ENCODE data around the gene MORN1. TPM values are rescaled to one million over a fixed set of nuclear protein-coding genes. Genes with fewer than 3 reads are reported as not detected.

MORN1 gene
- polyA plus RNA-seq, 1 donor = 10.3 TPM

- no peaks in the 10 kb centered on the region for H3K9me3 ChIP-seq (ENCODE audit: control insufficient read depth, low read depth, low read length)
- H3K27me3 ChIP-seq (ENCODE audit: control insufficient read depth, insufficient read depth, low read length) = no peaks in the 10 kb centered on the region
- no peak overlapping the region for H3K4me3 ChIP-seq (ENCODE audit: low read length)
- no peak for DNase-seq
- no peak overlapping the region for H3K27ac ChIP-seq (ENCODE audit: low read length)
- no peaks in the 10 kb centered on the region for H3K4me1 ChIP-seq (ENCODE audit: control insufficient read depth, insufficient read depth, low read length)
- WGBS (ENCODE audit: insufficient coverage, low lambda C conversion rate) = no CpG with 5 or more reads among the region's 31 CpGs
- H3K36me3 ChIP-seq (ENCODE audit: control insufficient read depth, insufficient read depth, low read length) = no peaks in the 10 kb centered on the region
Measured at GRCh38 chr1:2350911-2351655, 40.3 kb downstream of the MORN1 start.

- Histone ChIP-seq H3K9me3 (ENCODE audit: control insufficient read depth, low read depth, low read length) (no peaks in the 10 kb centered on the region), H3K4me3 (ENCODE audit: low read length) (no peak overlapping the region), H3K27me3 (ENCODE audit: control insufficient read depth, insufficient read depth, low read length) (no peaks in the 10 kb centered on the region), H3K36me3 (ENCODE audit: control insufficient read depth, insufficient read depth, low read length) (no peaks in the 10 kb centered on the region), H3K4me1 (ENCODE audit: control insufficient read depth, insufficient read depth, low read length) (no peaks in the 10 kb centered on the region), H3K27ac (ENCODE audit: low read length) (no peak overlapping the region)
- DNase-seq = no peak
- no CpG with 5 or more reads among the region's 10 CpGs for WGBS (ENCODE audit: insufficient coverage, low lambda C conversion rate)
Measured at GRCh38 chr1:2350501-2350900, 40.9 kb downstream of the MORN1 start.

GRCh38 chr1:2349806-2350205 is 41.5 kb downstream of the MORN1 start:
- H3K4me1 ChIP-seq (ENCODE audit: control insufficient read depth, insufficient read depth, low read length) = no peaks in the 10 kb centered on the region
- no peaks in the 10 kb centered on the region for H3K9me3 ChIP-seq (ENCODE audit: control insufficient read depth, low read depth, low read length)
- H3K4me3 ChIP-seq (ENCODE audit: low read length) = no peak overlapping the region
- H3K27me3 ChIP-seq (ENCODE audit: control insufficient read depth, insufficient read depth, low read length) = no peaks in the 10 kb centered on the region
- WGBS (ENCODE audit: insufficient coverage, low lambda C conversion rate) = no CpG with 5 or more reads among the region's 9 CpGs
- H3K36me3 ChIP-seq (ENCODE audit: control insufficient read depth, insufficient read depth, low read length) = no peaks in the 10 kb centered on the region
- no peak for DNase-seq
- no peak overlapping the region for H3K27ac ChIP-seq (ENCODE audit: low read length)

- no peak overlapping the region for H3K4me3 ChIP-seq (ENCODE audit: low read length)
- H3K27ac ChIP-seq (ENCODE audit: low read length) = no peak overlapping the region
- H3K4me1 ChIP-seq (ENCODE audit: control insufficient read depth, insufficient read depth, low read length) = no peaks in the 10 kb centered on the region
- no peaks in the 10 kb centered on the region for H3K9me3 ChIP-seq (ENCODE audit: control insufficient read depth, low read depth, low read length)
- H3K36me3 ChIP-seq (ENCODE audit: control insufficient read depth, insufficient read depth, low read length) = no peaks in the 10 kb centered on the region
- WGBS (ENCODE audit: insufficient coverage, low lambda C conversion rate) = no CpG with 5 or more reads among the region's 59 CpGs
- no peaks in the 10 kb centered on the region for H3K27me3 ChIP-seq (ENCODE audit: control insufficient read depth, insufficient read depth, low read length)
- no peak for DNase-seq
Measured at GRCh38 chr1:2348346-2349325, 42.7 kb downstream of the MORN1 start.

GRCh38 chr1:2347896-2348295 is 43.5 kb downstream of the MORN1 start:
- Histone ChIP-seq H3K27ac (ENCODE audit: low read length) (no peak overlapping the region), H3K4me3 (ENCODE audit: low read length) (no peak overlapping the region), H3K27me3 (ENCODE audit: control insufficient read depth, insufficient read depth, low read length) (no peaks in the 10 kb centered on the region), H3K4me1 (ENCODE audit: control insufficient read depth, insufficient read depth, low read length) (no peaks in the 10 kb centered on the region), H3K36me3 (ENCODE audit: control insufficient read depth, insufficient read depth, low read length) (no peaks in the 10 kb centered on the region), H3K9me3 (ENCODE audit: control insufficient read depth, low read depth, low read length) (no peaks in the 10 kb centered on the region)
- WGBS (ENCODE audit: insufficient coverage, low lambda C conversion rate) = no CpG with 5 or more reads among the region's 23 CpGs
- DNase-seq = no peak

- H3K27ac ChIP-seq (ENCODE audit: low read length) = no peak overlapping the region
- H3K9me3 ChIP-seq (ENCODE audit: control insufficient read depth, low read depth, low read length) = no peaks in the 10 kb centered on the region
- WGBS (ENCODE audit: insufficient coverage, low lambda C conversion rate) = no CpG with 5 or more reads among the region's 13 CpGs
- H3K36me3 ChIP-seq (ENCODE audit: control insufficient read depth, insufficient read depth, low read length) = no peaks in the 10 kb centered on the region
- H3K4me3 ChIP-seq (ENCODE audit: low read length) = no peak overlapping the region
- no peaks in the 10 kb centered on the region for H3K4me1 ChIP-seq (ENCODE audit: control insufficient read depth, insufficient read depth, low read length)
- DNase-seq = no peak
- no peaks in the 10 kb centered on the region for H3K27me3 ChIP-seq (ENCODE audit: control insufficient read depth, insufficient read depth, low read length)
Measured at GRCh38 chr1:2347409-2347785, 44.0 kb downstream of the MORN1 start.

- no peaks in the 10 kb centered on the region for H3K9me3 ChIP-seq (ENCODE audit: control insufficient read depth, low read depth, low read length)
- no peaks in the 10 kb centered on the region for H3K36me3 ChIP-seq (ENCODE audit: control insufficient read depth, insufficient read depth, low read length)
- H3K4me3 ChIP-seq (ENCODE audit: low read length) = no peak overlapping the region
- no peaks in the 10 kb centered on the region for H3K27me3 ChIP-seq (ENCODE audit: control insufficient read depth, insufficient read depth, low read length)
- no peak for DNase-seq
- no peak overlapping the region for H3K27ac ChIP-seq (ENCODE audit: low read length)
- H3K4me1 ChIP-seq (ENCODE audit: control insufficient read depth, insufficient read depth, low read length) = no peaks in the 10 kb centered on the region
- no CpG with 5 or more reads among the region's 17 CpGs for WGBS (ENCODE audit: insufficient coverage, low lambda C conversion rate)
Measured at GRCh38 chr1:2346691-2347408, 44.5 kb downstream of the MORN1 start.

GRCh38 chr1:2345297-2346075 is 45.9 kb downstream of the MORN1 start:
- Histone ChIP-seq H3K4me1 (ENCODE audit: control insufficient read depth, insufficient read depth, low read length) (no peaks in the 10 kb centered on the region), H3K4me3 (ENCODE audit: low read length) (no peak overlapping the region), H3K27ac (ENCODE audit: low read length) (no peak overlapping the region), H3K27me3 (ENCODE audit: control insufficient read depth, insufficient read depth, low read length) (no peaks in the 10 kb centered on the region), H3K9me3 (ENCODE audit: control insufficient read depth, low read depth, low read length) (no peaks in the 10 kb centered on the region), H3K36me3 (ENCODE audit: control insufficient read depth, insufficient read depth, low read length) (no peaks in the 10 kb centered on the region)
- WGBS (ENCODE audit: insufficient coverage, low lambda C conversion rate) = no CpG with 5 or more reads among the region's 24 CpGs
- DNase-seq = no peak

GRCh38 chr1:2344744-2345296 is 46.5 kb downstream of the MORN1 start:
- Histone ChIP-seq H3K27me3 (ENCODE audit: control insufficient read depth, insufficient read depth, low read length) (no peaks in the 10 kb centered on the region), H3K4me3 (ENCODE audit: low read length) (no peak overlapping the region), H3K9me3 (ENCODE audit: control insufficient read depth, low read depth, low read length) (no peaks in the 10 kb centered on the region), H3K36me3 (ENCODE audit: control insufficient read depth, insufficient read depth, low read length) (no peaks in the 10 kb centered on the region), H3K4me1 (ENCODE audit: control insufficient read depth, insufficient read depth, low read length) (no peaks in the 10 kb centered on the region), H3K27ac (ENCODE audit: low read length) (no peak overlapping the region)
- no peak for DNase-seq
- WGBS (ENCODE audit: insufficient coverage, low lambda C conversion rate) = no CpG with 5 or more reads among the region's 29 CpGs

Measured in large intestine (tissue), 3 donors.